WTC11 (cell line): ENCODE results near the gene TCF7L1. TPM values are rescaled to one million over a fixed set of nuclear protein-coding genes. Genes with fewer than 3 reads are reported as not detected.

Experiments
- ATAC-seq: fragments of 200-7000 bp; cut with Tn5 transposase; 2 replicates; pipeline ENCODE4 v1.10.0; 2021; ENCODE audit warnings: mild to moderate bottlenecking, moderate library complexity
- CTCF ChIA-PET: fragments of 300-600 bp; sonication (Branson Sonifier 250); formaldehyde crosslinking; loops from one replicate; lab custom pipeline; 2021; ENCODE audit warnings: antibody characterized with exemption; lab: Charles Lee
- POLR2A ChIA-PET: fragments of 350-600 bp; sonication (Branson Sonifier 250); formaldehyde crosslinking; loops from one replicate; lab custom pipeline; 2021; ENCODE audit warnings: antibody characterized with exemption; lab: Charles Lee
- DNase-seq: peaks from one replicate; pipeline ENCODE4 v3.0.0; 2021; ENCODE audit warnings: low spot score
- H3K27ac Mint-ChIP-seq: 2 replicates; pipeline ENCODE4 v1.8.0; 2021; ENCODE audit warnings: mixed read lengths
- H3K27me3 Mint-ChIP-seq: 2 replicates; pipeline ENCODE4 v1.8.0; 2021; ENCODE audit warnings: low read depth, mild to moderate bottlenecking, moderate library complexity, mixed read lengths
- H3K36me3 Mint-ChIP-seq: 2 replicates; pipeline ENCODE4 v1.8.0; 2021; ENCODE audit warnings: mixed read lengths
- H3K4me1 Mint-ChIP-seq: 2 replicates; pipeline ENCODE4 v1.8.0; 2022; ENCODE audit warnings: mixed read lengths
- H3K4me3 Mint-ChIP-seq: 2 replicates; pipeline ENCODE4 v1.8.0; 2021; ENCODE audit warnings: mild to moderate bottlenecking, moderate library complexity, mixed read lengths
- H3K9me3 Mint-ChIP-seq: 2 replicates; pipeline ENCODE4 v1.8.0; 2021; ENCODE audit warnings: mixed read lengths
- AR ChIP-seq: fragments of 250-450 bp; sonication (Bioruptor Pico); IDR thresholded peaks from 2 replicates; pipeline ENCODE4 v1.9.0; 2021; ENCODE audit warnings: mild to moderate bottlenecking
- ATF2 ChIP-seq: sonication (generic); formaldehyde crosslinking; IDR thresholded peaks from 2 replicates; pipeline ENCODE4 v1.8.1; 2022; ENCODE audit warnings: low read depth, missing genetic modification reagents, borderline replicate concordance
- ERG ChIP-seq: fragments of 250-450 bp; sonication (Bioruptor Pico); IDR thresholded peaks from 2 replicates; pipeline ENCODE4 v1.8.0; 2021; ENCODE audit warnings: mild to moderate bottlenecking
- ETV6 ChIP-seq: sonication (generic); formaldehyde crosslinking; IDR thresholded peaks from 2 replicates; pipeline ENCODE4 v1.8.1; 2022; ENCODE audit warnings: mild to moderate bottlenecking, missing genetic modification reagents
- FOXJ3 ChIP-seq: sonication (generic); formaldehyde crosslinking; IDR thresholded peaks from 2 replicates; pipeline ENCODE4 v1.9.0; 2021; ENCODE audit warnings: missing genetic modification reagents, mild to moderate bottlenecking, borderline replicate concordance
- HMGXB4 ChIP-seq: sonication (generic); formaldehyde crosslinking; IDR thresholded peaks from 2 replicates; pipeline ENCODE4 v1.8.1; 2023; ENCODE audit warnings: mild to moderate bottlenecking, moderate library complexity, missing genetic modification reagents
- SP1 ChIP-seq: sonication (generic); formaldehyde crosslinking; conservative IDR thresholded peaks from 2 replicates; pipeline ENCODE4 v1.8.1; 2022; ENCODE audit warnings: missing genetic modification reagents
- ZNF317 ChIP-seq: sonication (generic); formaldehyde crosslinking; IDR thresholded peaks from 2 replicates; pipeline ENCODE4 v1.8.1; 2023; ENCODE audit warnings: low read depth, mild to moderate bottlenecking, moderate library complexity, missing genetic modification reagents, borderline replicate concordance
- ZNF532 ChIP-seq: fragments of 250-450 bp; sonication (Bioruptor Pico); IDR thresholded peaks from 2 replicates; pipeline ENCODE4 v1.9.0; 2021; ENCODE audit warnings: mild to moderate bottlenecking, borderline replicate concordance
- total RNA-seq: library from RNA; stranded (reverse); gene quantifications from 3 replicates; pipeline ENCODE4 v1.2.3, GENCODE V29; 2021
- TF ChIP-seq, protein P1 (sequence below): sonication (generic); formaldehyde crosslinking; IDR thresholded peaks from 2 replicates; pipeline ENCODE4 v1.8.1; 2023; ENCODE audit warnings: mild to moderate bottlenecking, missing genetic modification reagents, moderate library complexity
- TF ChIP-seq, protein P2 (sequence below): fragments of 250-450 bp; sonication (Bioruptor Pico); IDR thresholded peaks from 2 replicates; pipeline ENCODE4 v2.1.2; 2022; ENCODE audit warnings: mild to moderate bottlenecking, moderate library complexity

TCF7L1 gene
- total RNA-seq, 1 experiment from 2014 or later: 104 TPM

DNA sequence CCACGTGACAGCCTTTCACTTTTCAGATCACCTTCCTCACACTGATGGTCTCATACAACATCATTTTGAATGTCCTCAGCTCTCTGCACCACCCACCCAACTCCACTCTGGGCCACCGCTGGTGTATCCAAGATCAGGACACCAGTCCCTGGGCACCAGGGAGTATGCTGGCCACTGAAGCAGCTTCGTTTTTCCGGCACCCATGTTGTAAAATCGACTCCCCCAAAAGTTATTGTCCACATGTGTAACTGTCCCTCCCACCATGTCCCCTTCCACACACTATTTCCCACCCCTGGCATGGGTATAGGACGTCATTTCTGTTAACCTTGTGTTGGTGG lies 98.2 kb downstream of the TCF7L1 start:
- H3K4me3 Mint-ChIP-seq: peak overlapping the region; percentile 18
- DNase-seq: no peak
- peaks cover 80% of the 10 kb centered on the region for H3K4me1 Mint-ChIP-seq
- H3K27me3 Mint-ChIP-seq: no peaks in the 10 kb centered on the region
- peak overlapping the region; percentile 84 for H3K27ac Mint-ChIP-seq
- TF ChIP-seq SP1 (CRISPR knock-in tag): no peak
- TF ChIP-seq, protein P1, sequence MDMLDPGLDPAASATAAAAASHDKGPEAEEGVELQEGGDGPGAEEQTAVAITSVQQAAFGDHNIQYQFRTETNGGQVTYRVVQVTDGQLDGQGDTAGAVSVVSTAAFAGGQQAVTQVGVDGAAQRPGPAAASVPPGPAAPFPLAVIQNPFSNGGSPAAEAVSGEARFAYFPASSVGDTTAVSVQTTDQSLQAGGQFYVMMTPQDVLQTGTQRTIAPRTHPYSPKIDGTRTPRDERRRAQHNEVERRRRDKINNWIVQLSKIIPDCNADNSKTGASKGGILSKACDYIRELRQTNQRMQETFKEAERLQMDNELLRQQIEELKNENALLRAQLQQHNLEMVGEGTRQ (CRISPR knock-in tag): peak; percentile 85
- TF ChIP-seq ATF2 (CRISPR knock-in tag): no peak
- TF ChIP-seq, all 79 proteins: peak for 1
- POLR2A ChIA-PET: interaction anchor here (1.4 to 1.9 kb wide), 2 partner anchors 24 to 41 kb away, joined by 3 to 9 read pairs; no protein-coding TSS in a partner anchor
- Mint-ChIP-seq H3K36me3 (peaks cover 8% of the 10 kb centered on the region; the same call in 1 of the 2 replicates), H3K9me3 (no peaks in the 10 kb centered on the region)
- CTCF ChIA-PET: interaction anchor here (0.8 to 3.3 kb wide), 13 partner anchors 12 to 166 kb away, joined by 3 to 17 read pairs (median 4); partner anchors contain the start of gene TCF7L1
- no peak for ATAC-seq

DNA sequence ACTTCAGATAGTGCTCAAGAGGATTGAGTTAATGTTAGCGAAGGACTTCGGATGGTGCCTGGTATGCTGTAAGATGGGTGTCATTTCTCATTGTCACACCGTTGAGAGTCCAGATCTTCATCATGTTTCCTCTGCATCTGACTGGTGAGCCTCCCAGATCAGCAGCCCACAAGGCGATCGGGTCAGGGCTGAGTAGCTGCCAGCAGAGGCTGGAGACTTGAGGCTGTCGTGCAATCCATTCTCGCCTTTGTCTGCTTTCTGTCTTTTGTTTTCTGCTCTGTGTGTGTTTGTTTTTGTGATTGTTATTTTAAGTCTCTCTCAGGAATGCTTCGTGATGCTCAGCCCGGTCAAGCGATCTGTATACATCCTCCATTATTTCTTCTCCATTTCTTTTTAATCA lies 98.8 kb downstream of the TCF7L1 start:
- ChIA-PET CTCF (interaction anchor here (1.0 to 3.3 kb wide), 10 partner anchors 11 to 167 kb away, joined by 3 to 17 read pairs (median 6); partner anchors contain the start of gene TCF7L1), POLR2A (interaction anchor here (1.4 to 1.9 kb wide), 2 partner anchors 24 to 41 kb away, joined by 3 to 9 read pairs; no protein-coding TSS in a partner anchor)
- Mint-ChIP-seq H3K4me3 (peak overlapping the region; percentile 18), H3K36me3 (peaks cover 8% of the 10 kb centered on the region; the same call in 1 of the 2 replicates), H3K27me3 (no peaks in the 10 kb centered on the region), H3K27ac (peak overlapping the region; percentile 84), H3K9me3 (no peaks in the 10 kb centered on the region), H3K4me1 (peaks cover 80% of the 10 kb centered on the region)
- DNase-seq (peak; percentile 46), ATAC-seq (peak; percentile 69)
- TF ChIP-seq, protein P2, sequence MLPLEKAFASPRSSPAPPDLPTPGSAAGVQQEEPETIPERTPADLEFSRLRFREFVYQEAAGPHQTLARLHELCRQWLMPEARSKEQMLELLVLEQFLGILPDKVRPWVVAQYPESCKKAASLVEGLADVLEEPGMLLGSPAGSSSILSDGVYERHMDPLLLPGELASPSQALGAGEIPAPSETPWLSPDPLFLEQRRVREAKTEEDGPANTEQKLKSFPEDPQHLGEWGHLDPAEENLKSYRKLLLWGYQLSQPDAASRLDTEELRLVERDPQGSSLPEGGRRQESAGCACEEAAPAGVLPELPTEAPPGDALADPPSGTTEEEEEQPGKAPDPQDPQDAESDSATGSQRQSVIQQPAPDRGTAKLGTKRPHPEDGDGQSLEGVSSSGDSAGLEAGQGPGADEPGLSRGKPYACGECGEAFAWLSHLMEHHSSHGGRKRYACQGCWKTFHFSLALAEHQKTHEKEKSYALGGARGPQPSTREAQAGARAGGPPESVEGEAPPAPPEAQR (CRISPR knock-in tag): no peak
- TF ChIP-seq ETV6 (CRISPR knock-in tag) (no peak), AR (CRISPR knock-in tag) (no peak)

GRCh38 chr2:85234868-85235267 lies 101.7 kb downstream of the TCF7L1 start:
- Mint-ChIP-seq H3K9me3 (no peaks in the 10 kb centered on the region), H3K36me3 (peaks cover 8% of the 10 kb centered on the region; the same call in 1 of the 2 replicates), H3K27ac (no peak overlapping the region), H3K27me3 (no peaks in the 10 kb centered on the region), H3K4me3 (no peak overlapping the region), H3K4me1 (peaks cover 85% of the 10 kb centered on the region)
- POLR2A ChIA-PET: no interaction called here
- no peak for DNase-seq
- peak; percentile 2; the same call in 1 of the 2 replicates for ATAC-seq
- CTCF ChIA-PET: interaction anchor here (0.6 to 4.9 kb wide), 6 partner anchors 9 to 72 kb away, joined by 3 to 35 read pairs (median 8); no protein-coding TSS in a partner anchor
- no peak for TF ChIP-seq ERG (CRISPR knock-in tag)
- TF ChIP-seq SP1 (CRISPR knock-in tag): no peak
- TF ChIP-seq ZNF532 (CRISPR knock-in tag): no peak
- no peak for TF ChIP-seq HMGXB4 (CRISPR knock-in tag)
- no peak for TF ChIP-seq FOXJ3 (CRISPR knock-in tag)
- no peak for TF ChIP-seq ZNF317 (CRISPR knock-in tag)
